NCI-H446 treated with DMSO at 0.1 percent for 48 hours (cell line): ENCODE results near the gene THBS2.
"Not testable (repeated sequence)": the region's sequence is repeated elsewhere in the genome, so short reads cannot be mapped to it uniquely, and the experiment has no call there.

Experiments
- DNase-seq: peaks from one replicate; lab custom pipeline; 2025; lab: John Stamatoyannopoulos, UW

Gene THBS2

DNA sequence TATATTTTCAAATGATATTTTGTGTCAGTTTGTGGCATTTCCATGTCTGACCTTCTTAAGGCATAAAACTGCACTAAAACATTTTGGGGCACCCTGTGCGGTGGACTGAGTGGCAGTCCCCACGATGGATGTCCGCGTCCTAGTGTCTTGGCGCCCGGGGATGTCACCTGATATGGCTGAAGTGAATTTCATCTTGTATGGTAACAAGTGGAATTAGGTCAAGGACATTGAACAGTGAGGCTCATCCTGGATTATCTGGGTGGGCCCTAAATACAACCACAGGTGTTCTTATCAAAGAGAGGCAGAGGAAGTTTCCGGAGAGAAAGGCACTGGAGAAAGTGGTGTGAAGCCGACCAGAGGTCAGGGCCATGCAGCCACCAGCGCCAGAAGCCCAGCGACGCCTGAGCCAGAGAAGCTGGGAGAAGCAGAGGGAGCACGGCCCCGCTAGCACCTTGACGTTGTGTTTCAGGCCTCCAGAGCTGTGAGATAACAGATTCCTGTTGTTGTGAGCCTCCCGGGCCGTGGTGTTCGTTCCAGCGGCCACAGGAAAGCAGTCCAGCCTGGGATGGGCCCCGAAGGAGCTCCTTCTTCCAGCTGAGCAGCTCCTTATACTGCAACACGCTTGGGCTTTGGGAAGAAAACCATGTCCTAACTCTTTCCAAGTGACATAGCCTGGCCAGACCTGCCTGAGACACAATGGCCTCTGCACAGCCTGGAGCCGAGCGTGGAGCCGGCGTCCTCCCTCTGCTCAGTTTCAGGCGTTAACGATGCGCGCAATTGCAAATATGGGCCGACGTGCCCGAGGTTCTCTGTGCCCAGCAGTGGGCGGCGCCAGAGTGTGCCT lies 22.5 kb downstream of the THBS2 start:
- no peak for DNase-seq

DNA sequence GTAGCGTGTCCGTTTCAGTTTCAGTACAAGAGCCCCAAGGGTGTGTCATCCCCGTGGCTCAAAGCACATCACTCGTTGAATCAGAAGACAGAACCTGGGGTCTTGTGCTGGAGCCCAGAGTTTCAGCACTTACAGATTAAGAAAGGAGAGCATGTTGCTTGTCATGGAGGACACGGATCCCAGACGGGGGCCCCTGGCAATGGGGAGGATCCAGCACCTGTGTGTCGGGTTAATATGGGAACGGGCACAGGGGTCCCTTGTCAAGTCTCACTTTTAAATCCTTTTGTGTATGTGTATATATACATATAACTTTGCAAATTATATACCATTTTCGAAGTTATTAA lies 23.4 kb downstream of the THBS2 start:
- DNase-seq: no peak

DNA sequence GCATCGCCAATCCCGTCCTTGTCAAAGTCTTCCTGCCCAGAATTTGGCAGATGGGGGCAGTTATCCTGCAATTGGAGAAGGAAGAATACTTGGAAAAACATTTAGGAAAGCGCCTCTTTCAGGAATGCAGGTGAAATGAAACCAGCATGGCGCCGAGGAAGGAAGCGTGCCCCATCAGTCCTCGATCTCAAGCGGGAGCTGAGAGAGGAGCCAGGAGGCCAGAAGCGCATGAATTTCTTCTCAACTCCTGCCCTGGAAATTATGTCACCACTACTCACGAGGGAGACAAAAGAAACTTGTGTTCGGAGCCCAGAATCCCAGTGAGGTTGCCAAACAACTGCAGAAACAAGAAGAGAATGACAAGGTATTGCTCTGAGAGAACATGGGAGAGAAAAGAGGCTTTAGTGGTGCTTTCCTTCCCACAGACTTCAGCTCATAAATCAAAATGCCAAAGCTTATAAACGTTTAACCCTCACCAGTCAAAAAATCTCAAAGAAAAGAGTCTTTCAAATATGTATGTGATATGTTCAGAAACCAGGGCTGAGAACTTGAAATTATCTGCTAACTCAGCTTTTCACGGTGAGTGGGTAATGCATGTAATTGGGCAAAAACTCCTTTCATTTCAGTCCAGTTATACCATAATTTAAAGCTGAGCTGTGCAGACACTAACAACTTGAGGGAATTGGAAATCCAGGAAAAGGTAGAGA lies 23.9 kb downstream of the THBS2 start:
- DNase-seq: no peak

DNA sequence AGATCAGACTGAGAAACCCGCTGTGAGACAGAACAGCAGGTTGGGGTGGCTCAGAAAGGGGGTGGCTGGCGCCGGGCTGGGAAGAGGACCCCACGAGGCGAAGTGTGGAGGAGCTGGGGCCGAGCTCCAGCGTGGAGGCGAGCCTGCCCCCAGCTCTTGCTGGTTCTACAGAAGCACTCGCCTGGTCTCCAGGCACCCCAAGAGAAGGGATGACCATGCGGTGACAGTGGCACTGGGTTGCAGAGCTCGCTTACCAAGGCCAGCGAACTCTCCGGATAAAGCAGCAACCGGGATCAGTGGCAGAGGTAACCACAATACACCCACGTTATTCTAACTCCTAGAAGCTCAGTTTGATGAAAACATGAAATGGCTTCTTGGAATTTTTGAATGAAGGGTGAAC lies 26.5 kb downstream of the THBS2 start:
- no peak for DNase-seq

- DNase-seq: no peak
Measured at GRCh38 chr6:169225887-169226286, 27.8 kb downstream of the THBS2 start.

DNA sequence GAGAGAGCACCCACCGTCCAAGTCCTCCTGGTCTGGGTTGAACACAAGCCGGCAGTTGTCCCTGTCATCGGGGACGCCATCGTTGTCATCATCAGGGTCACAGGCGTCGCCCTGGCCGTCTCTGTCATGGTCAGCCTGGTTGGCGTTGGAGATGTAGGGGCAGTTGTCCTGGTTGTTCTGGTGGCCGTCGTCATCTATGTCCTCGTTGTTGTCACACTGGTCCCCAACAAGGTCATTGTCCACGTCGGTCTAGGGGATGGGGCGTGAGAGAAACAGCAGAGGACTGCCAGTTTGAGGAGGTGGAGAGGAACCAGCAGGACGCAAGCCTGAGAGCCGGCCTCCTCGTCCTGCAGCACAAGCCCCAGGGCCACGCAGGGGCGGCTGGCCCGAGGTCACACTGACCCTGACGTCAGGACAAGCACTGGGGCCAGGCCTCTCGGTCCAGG lies 28.5 kb downstream of the THBS2 start:
- no peak for DNase-seq

DNA sequence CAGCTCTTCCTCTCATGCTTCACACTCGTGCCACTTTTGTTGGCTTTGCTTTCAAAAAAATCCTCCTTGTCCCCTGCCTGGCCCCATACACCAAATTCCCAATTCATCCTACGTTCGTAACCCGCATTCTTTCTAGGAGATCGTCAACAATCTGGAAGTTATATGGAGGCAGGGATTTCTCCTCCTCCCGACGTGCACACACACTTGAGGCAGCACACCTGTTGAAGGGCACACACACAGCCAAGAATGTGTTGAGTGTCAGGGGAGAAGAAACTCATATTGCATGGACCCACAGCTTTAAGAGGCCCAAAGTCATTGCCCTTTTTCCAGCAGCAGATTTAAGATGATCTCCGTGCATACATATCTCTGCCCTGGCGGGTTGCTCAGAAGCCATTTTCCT lies 28.9 kb downstream of the THBS2 start:
- no peak for DNase-seq

GRCh38 chr6:169224185-169224695 lies 29.4 kb downstream of the THBS2 start:
- no peak for DNase-seq

- DNase-seq: no peak
Measured at GRCh38 chr6:169223006-169223405, 30.6 kb downstream of the THBS2 start.

DNA sequence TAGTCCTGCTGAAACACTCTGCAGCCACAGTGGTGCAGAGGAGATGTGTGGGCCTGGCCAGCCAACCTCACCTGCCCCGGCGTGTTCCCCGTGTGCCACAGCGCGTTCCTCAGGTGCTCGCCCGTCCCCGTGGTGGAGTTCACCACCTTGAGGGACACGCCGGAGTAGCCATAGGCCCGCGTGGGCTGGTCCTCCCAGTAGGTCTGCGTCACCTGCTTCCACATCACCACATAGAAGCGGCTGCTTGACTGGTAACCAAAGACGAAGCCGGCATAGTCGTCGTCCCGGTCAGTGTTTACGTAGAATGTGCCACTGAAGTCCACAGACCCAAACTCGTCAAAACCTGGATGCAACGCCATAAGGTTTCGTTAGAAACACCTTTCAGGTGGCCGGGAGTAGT lies 31.5 kb downstream of the THBS2 start:
- DNase-seq: no peak

DNA sequence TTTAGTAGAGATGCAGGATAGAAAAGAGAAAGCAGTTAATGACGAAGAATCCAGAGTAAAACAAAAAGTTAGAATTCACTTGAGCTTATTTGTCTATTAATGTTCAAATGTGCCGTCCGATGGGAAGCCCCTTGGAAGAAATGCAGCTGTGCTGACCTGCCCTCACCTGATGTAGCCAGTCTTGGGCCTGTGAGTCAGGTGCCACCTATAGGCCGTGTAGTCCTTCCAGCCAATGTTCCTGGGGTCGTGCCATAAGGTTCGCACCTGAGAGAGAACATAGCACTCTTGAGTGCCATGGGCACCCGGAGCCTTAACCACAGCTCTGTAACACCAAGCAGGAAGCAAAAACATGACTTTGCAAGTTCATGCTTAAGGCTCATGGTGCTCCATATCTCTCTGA lies 32.4 kb downstream of the THBS2 start:
- no peak for DNase-seq

DNA sequence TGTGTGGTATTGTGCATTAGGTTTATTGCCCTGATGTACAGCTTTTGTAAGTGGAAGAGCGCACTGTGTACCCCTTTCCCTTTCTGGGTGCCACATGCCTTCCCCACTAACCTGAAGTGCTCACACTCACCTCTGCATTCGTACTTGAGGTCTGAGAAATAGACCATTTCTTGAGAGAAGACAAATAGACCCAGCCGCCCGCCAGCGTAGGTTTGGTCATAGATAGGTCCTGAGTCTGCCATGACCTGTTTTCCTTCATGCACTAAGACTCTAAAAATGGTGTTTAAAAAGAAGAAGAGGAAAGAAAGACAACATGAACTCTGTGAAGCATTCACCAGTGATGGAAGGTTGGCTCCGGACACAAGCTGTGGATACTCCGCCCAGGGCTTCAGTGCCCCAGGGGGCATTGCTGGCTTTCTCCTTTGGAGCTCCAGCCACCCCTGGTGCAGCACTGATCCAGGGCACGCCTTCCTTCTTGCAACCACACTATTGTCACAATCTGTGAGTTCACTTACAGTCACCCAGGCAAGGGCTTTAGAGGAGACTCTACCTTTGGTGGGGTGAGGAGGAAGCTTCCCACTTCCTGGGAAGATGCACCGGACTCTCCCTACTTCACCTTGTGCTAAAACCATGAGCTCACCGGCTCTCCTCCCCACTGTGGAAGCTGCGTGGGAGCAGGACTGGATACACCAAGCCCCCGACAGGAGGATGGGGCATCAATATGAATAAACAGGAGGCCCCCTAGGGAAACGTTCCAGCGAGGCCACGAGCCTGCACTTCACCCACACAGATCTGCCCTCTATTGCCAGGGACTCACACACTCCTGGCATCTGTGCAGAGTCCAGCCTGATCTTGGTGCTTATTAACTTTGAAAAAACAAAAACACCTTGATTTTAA lies 33.3 kb downstream of the THBS2 start:
- DNase-seq: no peak

- no peak for DNase-seq
Measured at GRCh38 chr6:169217972-169218371, 35.7 kb downstream of the THBS2 start.

DNA sequence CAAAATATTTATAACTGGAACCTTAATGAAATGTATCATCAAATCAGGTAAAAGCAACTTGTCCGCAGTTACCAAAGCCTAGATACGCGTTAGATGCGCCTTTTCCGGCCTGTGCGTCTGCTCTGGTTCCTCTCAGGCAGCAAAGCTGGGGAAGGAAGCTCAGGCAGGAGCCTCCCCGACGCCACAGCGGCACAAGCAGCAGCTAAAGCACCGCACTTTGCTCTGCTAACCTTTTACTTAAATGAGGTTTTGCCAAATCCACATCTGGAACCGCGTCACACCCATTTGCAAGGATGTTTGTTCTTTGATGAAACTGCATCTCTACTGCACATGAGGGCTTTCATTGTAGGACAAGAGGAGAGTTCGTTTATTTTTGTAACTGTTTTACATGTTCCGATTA lies 36.8 kb downstream of the THBS2 start:
- DNase-seq: no peak

GRCh38 chr6:169215201-169215681 lies 38.4 kb downstream of the THBS2 start:
- DNase-seq: no peak

GRCh38 chr6:169214789-169215188 lies 38.9 kb downstream of the THBS2 start:
- not testable (repeated sequence) for DNase-seq

- DNase-seq: no peak
Measured at GRCh38 chr6:169213814-169214520, 39.7 kb downstream of the THBS2 start.

DNA sequence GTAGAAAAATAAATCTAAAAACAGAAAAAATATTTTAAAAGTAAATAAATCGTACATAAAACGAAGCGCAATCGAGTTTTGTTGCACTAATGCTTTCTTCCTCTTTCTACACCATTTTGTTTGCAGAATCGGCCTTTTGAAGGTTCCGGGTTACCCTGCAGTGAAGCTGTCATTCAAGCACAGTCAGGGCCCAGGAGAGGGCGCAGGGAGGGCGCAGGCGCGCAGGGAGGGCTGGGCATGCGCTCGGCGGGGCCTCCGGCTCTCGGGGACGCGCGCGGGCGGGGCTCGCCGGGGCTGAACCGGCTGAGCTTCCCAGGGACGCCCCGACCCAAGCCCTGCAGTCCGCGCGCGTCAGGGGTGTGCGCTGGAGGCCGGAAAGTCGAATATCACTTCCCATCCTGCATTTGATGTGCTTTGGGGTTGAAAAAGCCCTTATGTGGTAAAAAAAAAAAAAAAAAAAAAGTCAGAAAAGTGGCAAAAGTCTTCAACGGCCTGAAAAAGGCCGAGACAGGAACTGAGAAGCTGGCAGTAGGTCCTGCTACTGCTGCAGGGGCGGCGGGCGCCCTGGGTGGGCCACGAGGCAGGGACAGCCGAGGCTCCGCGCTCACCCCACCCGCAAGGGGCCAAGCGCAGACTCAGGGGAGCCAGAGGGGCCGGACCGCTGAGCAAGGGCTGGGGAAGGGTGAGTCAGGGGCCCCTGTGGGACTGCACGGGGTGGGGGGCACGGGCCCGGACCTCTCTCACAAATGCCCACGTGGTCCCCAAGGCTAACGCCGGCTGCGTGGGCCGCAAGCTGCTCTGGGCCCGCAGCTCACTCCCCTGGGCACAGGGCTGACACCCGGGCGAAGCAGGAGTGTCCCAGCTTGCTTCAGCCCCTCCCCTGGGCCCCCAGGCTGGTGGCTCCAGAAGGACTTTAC lies 40.5 kb downstream of the THBS2 start:
- DNase-seq: peak; percentile 54

DNA sequence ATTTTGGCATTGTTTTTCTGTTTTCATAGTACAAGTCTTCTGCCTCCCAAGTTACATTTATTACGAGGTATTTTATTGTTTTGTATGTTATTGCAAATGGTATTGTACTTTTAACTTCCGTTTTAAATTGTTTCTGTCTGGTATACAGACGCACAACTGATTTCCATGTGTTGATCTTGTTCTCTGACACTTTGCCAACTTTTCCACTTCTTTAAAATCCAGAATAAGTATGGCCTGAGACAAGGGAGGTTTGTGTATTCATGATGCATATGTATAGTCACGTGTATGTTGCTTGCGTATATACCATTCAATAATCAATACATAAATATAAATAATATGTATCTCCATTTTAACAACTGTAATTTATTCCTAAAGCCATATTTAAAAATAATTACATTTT lies 41.2 kb downstream of the THBS2 start:
- DNase-seq: no peak

DNA sequence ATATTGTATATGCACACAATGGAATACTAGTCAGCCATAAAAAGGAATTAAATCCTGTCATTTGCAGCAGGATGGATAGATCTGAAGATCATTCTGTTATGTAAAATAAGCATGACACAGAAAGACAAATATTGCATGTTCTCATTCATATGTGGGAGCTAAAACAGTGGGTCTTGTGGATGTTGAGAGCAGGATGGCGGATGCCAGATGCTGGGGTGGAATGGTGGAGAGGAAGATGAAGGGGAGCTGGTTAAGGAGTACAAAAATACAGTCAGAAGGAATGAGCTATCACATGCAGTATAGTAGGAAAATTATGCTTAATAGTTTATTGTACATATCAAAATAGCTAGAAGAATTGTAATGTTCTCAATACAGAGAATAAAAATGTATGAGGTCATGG lies 41.8 kb downstream of the THBS2 start:
- no peak for DNase-seq
